ENCODE measurements around the gene C9orf40.

GRCh38 chr9:74975538-74975937 lies 22.8 kb upstream of the C9orf40 start:
- no peak for TF ChIP-seq POLR2A (IDR thresholded peaks at IDR 0.05)
- no peak for TF ChIP-seq CTCF (IDR thresholded peaks at IDR 0.05)
